ENCODE data around the gene DCUN1D2.

Gene DCUN1D2

GRCh38 chr13:113420833-113421600 lies 69.5 kb downstream of the DCUN1D2 start:
- H2AK5ac ChIP-seq (ENCODE audit: low read length) = no peak overlapping the region
- no CpG with 5 or more reads among the region's 38 CpGs for WGBS (ENCODE audit: extremely low coverage, insufficient coverage, insufficient read length)
- H4K12ac ChIP-seq (ENCODE audit: low read depth, low read length) = no peak overlapping the region

GRCh38 chr13:113420232-113420631 lies 70.3 kb downstream of the DCUN1D2 start:
- H4K12ac ChIP-seq (ENCODE audit: low read depth, low read length) = no peak overlapping the region
- H2BK120ac ChIP-seq (ENCODE audit: insufficient read depth, low read length, poor library complexity) = no peak overlapping the region
- H4K8ac ChIP-seq (ENCODE audit: low read depth, low read length) = no peak overlapping the region
- no peaks in the 10 kb centered on the region for H3K79me1 ChIP-seq (ENCODE audit: low read length)
- no peak overlapping the region for H3K23ac ChIP-seq (ENCODE audit: low read length)
- peaks cover 2% of the 10 kb centered on the region for H3K9me3 ChIP-seq (ENCODE audit: insufficient read depth, low read depth, low read length)
- H4K91ac ChIP-seq (ENCODE audit: low read depth, low read length) = no peak overlapping the region
- H3K79me2 ChIP-seq (ENCODE audit: control insufficient read depth, insufficient read depth, low read length, poor library complexity) = no peaks in the 10 kb centered on the region
- H2BK12ac ChIP-seq (ENCODE audit: low read length) = no peak overlapping the region
- no peak overlapping the region for H2AK5ac ChIP-seq (ENCODE audit: low read length)
- no peak overlapping the region for H3K18ac ChIP-seq (ENCODE audit: low read length)
- H2AFZ ChIP-seq (ENCODE audit: insufficient read depth, low read length, poor library complexity) = no peak overlapping the region
- peaks cover 3 to 11% of the 10 kb centered on the region in 2 experiments for H3K36me3 ChIP-seq (ENCODE audit: control insufficient read depth in 1 of 2, insufficient read depth in 2 of 2, low read length in 2 of 2)
- H3K27ac ChIP-seq (ENCODE audit: low read depth, low read length) = no peak overlapping the region
- no peak for DNase-seq
- WGBS (ENCODE audit: extremely low coverage, insufficient coverage, insufficient read length) = no CpG with 5 or more reads among the region's 15 CpGs
- H3K14ac ChIP-seq (ENCODE audit: low read length) = no peak overlapping the region
- H3K27me3 ChIP-seq (ENCODE audit: insufficient read depth, low read length) = no peaks in the 10 kb centered on the region
- no peak overlapping the region for H3K4me2 ChIP-seq (ENCODE audit: low read length)
- no peaks in the 10 kb centered on the region for H3K4me1 ChIP-seq (ENCODE audit: control insufficient read depth in 1 of 2, insufficient read depth in 2 of 2, low read length in 2 of 2)
- H3K4ac ChIP-seq (ENCODE audit: low read depth, low read length) = no peak overlapping the region
- no peak overlapping the region for H3K9ac ChIP-seq (ENCODE audit: low read length)
- no peak overlapping the region for H2BK5ac ChIP-seq (ENCODE audit: low read depth, low read length, poor library complexity)
- H3K4me3 ChIP-seq (ENCODE audit: low read depth, low read length) = no peak overlapping the region

More at GRCh38 chr13:113420833-113421600, 69.5 kb downstream of the DCUN1D2 start:
- H4K91ac ChIP-seq (ENCODE audit: low read depth, low read length) = no peak overlapping the region
- H3K4ac ChIP-seq (ENCODE audit: low read depth, low read length) = no peak overlapping the region
- no peak overlapping the region for H3K14ac ChIP-seq (ENCODE audit: low read length)
- H2BK120ac ChIP-seq (ENCODE audit: insufficient read depth, low read length, poor library complexity) = no peak overlapping the region
- H3K79me1 ChIP-seq (ENCODE audit: low read length) = no peaks in the 10 kb centered on the region
- no peak overlapping the region for H4K8ac ChIP-seq (ENCODE audit: low read depth, low read length)
- H3K27ac ChIP-seq (ENCODE audit: low read depth, low read length) = no peak overlapping the region
- H2AFZ ChIP-seq (ENCODE audit: insufficient read depth, low read length, poor library complexity) = no peak overlapping the region
- H3K18ac ChIP-seq (ENCODE audit: low read length) = no peak overlapping the region
- no peak overlapping the region for H3K4me3 ChIP-seq (ENCODE audit: low read depth, low read length)
- H3K4me2 ChIP-seq (ENCODE audit: low read length) = no peak overlapping the region
- no peaks in the 10 kb centered on the region for H3K27me3 ChIP-seq (ENCODE audit: insufficient read depth, low read length)
- no peak overlapping the region for H2BK12ac ChIP-seq (ENCODE audit: low read length)
- H3K79me2 ChIP-seq (ENCODE audit: control insufficient read depth, insufficient read depth, low read length, poor library complexity) = no peaks in the 10 kb centered on the region
- H3K9me3 ChIP-seq (ENCODE audit: insufficient read depth, low read depth, low read length) = peaks cover 2% of the 10 kb centered on the region
- H3K9ac ChIP-seq (ENCODE audit: low read length) = no peak overlapping the region
- peaks cover 3 to 11% of the 10 kb centered on the region in 2 experiments for H3K36me3 ChIP-seq (ENCODE audit: control insufficient read depth in 1 of 2, insufficient read depth in 2 of 2, low read length in 2 of 2)
- no peak for DNase-seq
- no peak overlapping the region for H3K23ac ChIP-seq (ENCODE audit: low read length)
- H3K4me1 ChIP-seq (ENCODE audit: control insufficient read depth in 1 of 2, insufficient read depth in 2 of 2, low read length in 2 of 2) = no peaks in the 10 kb centered on the region
- H2BK5ac ChIP-seq (ENCODE audit: low read depth, low read length, poor library complexity) = no peak overlapping the region

GRCh38 chr13:113419531-113420193 lies 70.8 kb downstream of the DCUN1D2 start:
- H3K4me1 ChIP-seq (ENCODE audit: control insufficient read depth in 1 of 2, insufficient read depth in 2 of 2, low read length in 2 of 2) = no peaks in the 10 kb centered on the region
- H2AFZ ChIP-seq (ENCODE audit: insufficient read depth, low read length, poor library complexity) = no peak overlapping the region
- no peak overlapping the region for H2AK5ac ChIP-seq (ENCODE audit: low read length)
- H3K9me3 ChIP-seq (ENCODE audit: insufficient read depth, low read depth, low read length) = peaks cover 2% of the 10 kb centered on the region
- H4K12ac ChIP-seq (ENCODE audit: low read depth, low read length) = no peak overlapping the region
- no peaks in the 10 kb centered on the region for H3K79me1 ChIP-seq (ENCODE audit: low read length)
- no peak overlapping the region for H3K23ac ChIP-seq (ENCODE audit: low read length)
- no peak overlapping the region for H3K27ac ChIP-seq (ENCODE audit: low read depth, low read length)
- H3K9ac ChIP-seq (ENCODE audit: low read length) = no peak overlapping the region
- no peaks in the 10 kb centered on the region for H3K79me2 ChIP-seq (ENCODE audit: control insufficient read depth, insufficient read depth, low read length, poor library complexity)
- H3K4ac ChIP-seq (ENCODE audit: low read depth, low read length) = no peak overlapping the region
- no peak overlapping the region for H2BK5ac ChIP-seq (ENCODE audit: low read depth, low read length, poor library complexity)
- H2BK120ac ChIP-seq (ENCODE audit: insufficient read depth, low read length, poor library complexity) = no peak overlapping the region
- no peak overlapping the region for H3K4me2 ChIP-seq (ENCODE audit: low read length)
- H3K14ac ChIP-seq (ENCODE audit: low read length) = no peak overlapping the region
- no peak overlapping the region for H4K8ac ChIP-seq (ENCODE audit: low read depth, low read length)
- no CpG with 5 or more reads among the region's 18 CpGs for WGBS (ENCODE audit: extremely low coverage, insufficient coverage, insufficient read length)
- no peak overlapping the region for H3K4me3 ChIP-seq (ENCODE audit: low read depth, low read length)
- peaks cover 3 to 11% of the 10 kb centered on the region in 2 experiments for H3K36me3 ChIP-seq (ENCODE audit: control insufficient read depth in 1 of 2, insufficient read depth in 2 of 2, low read length in 2 of 2)
- H2BK12ac ChIP-seq (ENCODE audit: low read length) = no peak overlapping the region
- H3K27me3 ChIP-seq (ENCODE audit: insufficient read depth, low read length) = no peaks in the 10 kb centered on the region
- H3K18ac ChIP-seq (ENCODE audit: low read length) = no peak overlapping the region
- no peak for DNase-seq
- H4K91ac ChIP-seq (ENCODE audit: low read depth, low read length) = no peak overlapping the region

- Histone ChIP-seq H2BK5ac (ENCODE audit: low read depth, low read length, poor library complexity) (no peak overlapping the region), H4K12ac (ENCODE audit: low read depth, low read length) (no peak overlapping the region), H3K27ac (ENCODE audit: low read depth, low read length) (no peak overlapping the region), H3K4me1 (ENCODE audit: control insufficient read depth in 1 of 2, insufficient read depth in 2 of 2, low read length in 2 of 2) (no peaks in the 10 kb centered on the region), H2BK120ac (ENCODE audit: insufficient read depth, low read length, poor library complexity) (no peak overlapping the region), H3K79me2 (ENCODE audit: control insufficient read depth, insufficient read depth, low read length, poor library complexity) (no peaks in the 10 kb centered on the region), H2AK5ac (ENCODE audit: low read length) (no peak overlapping the region), H3K23ac (ENCODE audit: low read length) (no peak overlapping the region), H3K18ac (ENCODE audit: low read length) (no peak overlapping the region), H2BK12ac (ENCODE audit: low read length) (no peak overlapping the region), H4K91ac (ENCODE audit: low read depth, low read length) (no peak overlapping the region), H3K14ac (ENCODE audit: low read length) (no peak overlapping the region), H3K4me3 (ENCODE audit: low read depth, low read length) (no peak overlapping the region), H3K4me2 (ENCODE audit: low read length) (no peak overlapping the region), H2AFZ (ENCODE audit: insufficient read depth, low read length, poor library complexity) (no peak overlapping the region), H3K79me1 (ENCODE audit: low read length) (no peaks in the 10 kb centered on the region), H3K4ac (ENCODE audit: low read depth, low read length) (no peak overlapping the region), H3K9me3 (ENCODE audit: insufficient read depth, low read depth, low read length) (peaks cover 2% of the 10 kb centered on the region), H3K36me3 (ENCODE audit: control insufficient read depth in 1 of 2, insufficient read depth in 2 of 2, low read length in 2 of 2) (peaks cover 3 to 7% of the 10 kb centered on the region in 2 experiments), H3K27me3 (ENCODE audit: insufficient read depth, low read length) (no peaks in the 10 kb centered on the region), H3K9ac (ENCODE audit: low read length) (no peak overlapping the region), H4K8ac (ENCODE audit: low read depth, low read length) (no peak overlapping the region)
- no CpG with 5 or more reads among the region's 1 CpG for WGBS (ENCODE audit: extremely low coverage, insufficient coverage, insufficient read length)
- DNase-seq = no peak
These were observed 71.8 kb downstream of the DCUN1D2 start for GRCh38 chr13:113418722-113419049.

Measured in trophoblast cell (in vitro differentiated cells and primary cell).